GM12872 (cell line): ENCODE measurements around the gene ZNF138.

Experiments used
- CTCF ChIP-seq: IDR thresholded peaks from 3 replicates; pipeline ENCODE4 v1.5.1; 2011; ENCODE audit warnings: low read depth, mild to moderate bottlenecking, low read length, moderate library complexity; ENCODE audit not compliant: insufficient read depth

ZNF138 gene

GRCh38 chr7:64774204-64774842 is 19.9 kb upstream of the ZNF138 start:
- TF ChIP-seq CTCF, result no peak

GRCh38 chr7:64775289-64775688 is 18.9 kb upstream of the ZNF138 start:
- TF ChIP-seq CTCF, result no peak

GRCh38 chr7:64787295-64787694 is 6.9 kb upstream of the ZNF138 start:
- no peak for TF ChIP-seq CTCF

- no peak for TF ChIP-seq CTCF
Measured at GRCh38 chr7:64793106-64793755, 997 bp upstream of the ZNF138 start.

GRCh38 chr7:64795176-64795575 is 948 bp downstream of the ZNF138 start:
- no peak for TF ChIP-seq CTCF

- no peak for TF ChIP-seq CTCF
Measured at GRCh38 chr7:64802699-64803098, 8.5 kb downstream of the ZNF138 start.

- TF ChIP-seq CTCF, result no peak
Measured at GRCh38 chr7:64807731-64808365, 13.6 kb downstream of the ZNF138 start.
